ENCODE measurements around the gene TPPP2.

Gene TPPP2

DNA sequence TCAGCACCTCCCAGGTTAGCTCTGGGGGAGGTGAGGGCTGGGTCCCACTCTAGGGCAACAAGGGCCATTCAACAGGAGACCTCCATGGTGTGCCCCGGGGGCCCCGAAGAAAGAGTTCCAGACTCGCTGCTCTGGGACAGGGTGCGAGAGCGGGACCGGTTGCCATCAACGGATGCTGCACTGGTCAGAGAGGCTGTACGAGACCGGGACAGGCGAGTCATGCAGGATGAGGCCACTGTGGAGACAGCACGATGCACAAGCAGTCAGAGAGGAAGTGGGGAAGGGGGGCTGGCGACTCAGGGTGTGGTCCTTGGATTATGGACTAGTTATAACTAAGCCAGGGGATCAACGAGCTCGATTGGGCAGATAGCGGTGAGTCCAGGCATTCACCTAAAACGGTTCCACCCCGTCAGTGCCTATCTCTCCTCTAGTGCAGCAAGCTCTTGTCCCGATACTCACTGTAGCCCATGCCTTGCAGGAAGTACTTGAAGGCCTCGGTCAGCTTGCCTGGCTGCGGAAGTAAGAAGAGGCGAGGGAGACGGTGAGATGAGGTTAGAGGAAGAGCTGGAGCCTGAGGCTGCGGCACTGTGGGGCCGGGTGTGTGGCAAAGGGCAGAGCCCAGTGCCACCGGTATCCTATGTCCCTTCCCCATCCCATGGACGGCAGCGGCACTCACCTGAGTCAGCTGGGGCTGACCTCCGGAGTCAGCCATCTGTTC is 12.3 kb upstream of the TPPP2 start:
- no peak for DNase-seq (ENCODE audit: low read depth)

DNA sequence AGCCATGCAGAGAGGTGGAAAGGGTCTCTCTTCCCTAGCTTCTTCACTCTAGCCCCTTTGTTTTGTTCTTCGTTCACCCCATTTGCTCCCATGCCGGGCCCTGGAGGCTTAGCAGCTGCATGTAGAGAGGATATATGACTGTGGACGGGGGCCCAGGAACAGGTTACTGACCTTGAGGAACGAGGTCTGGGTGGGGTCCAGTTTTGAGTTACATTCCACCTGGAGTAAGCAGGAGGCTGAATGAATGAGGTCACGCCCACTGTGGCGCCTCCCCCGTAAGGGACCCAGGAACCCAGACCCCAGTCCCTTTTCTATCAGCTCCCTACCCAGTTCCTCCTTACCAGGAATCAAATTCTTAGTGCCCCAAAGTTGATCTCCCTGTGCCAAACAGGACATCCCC is 11.7 kb upstream of the TPPP2 start:
- no peak for DNase-seq (ENCODE audit: low read depth)

DNA sequence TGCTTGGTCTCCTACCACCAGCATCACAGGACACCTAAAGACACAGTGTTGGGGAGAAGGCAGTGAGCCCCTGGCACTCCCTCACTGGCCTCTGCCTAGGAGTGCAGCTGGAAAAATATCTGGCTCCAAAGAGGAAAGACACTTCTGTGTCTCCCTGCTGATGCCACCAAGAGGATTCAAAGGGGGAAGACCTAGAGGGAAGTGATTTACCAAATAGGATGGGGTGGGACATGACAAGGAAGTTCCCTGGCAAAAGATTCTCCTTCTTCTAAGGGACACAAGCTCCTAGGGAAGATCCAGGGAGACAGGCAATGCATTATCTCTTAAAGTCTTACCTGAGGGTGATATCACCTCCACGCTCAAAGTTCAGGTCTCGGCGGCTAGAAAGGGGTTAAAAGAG is 11.2 kb upstream of the TPPP2 start:
- no peak for DNase-seq (ENCODE audit: low read depth)

DNA sequence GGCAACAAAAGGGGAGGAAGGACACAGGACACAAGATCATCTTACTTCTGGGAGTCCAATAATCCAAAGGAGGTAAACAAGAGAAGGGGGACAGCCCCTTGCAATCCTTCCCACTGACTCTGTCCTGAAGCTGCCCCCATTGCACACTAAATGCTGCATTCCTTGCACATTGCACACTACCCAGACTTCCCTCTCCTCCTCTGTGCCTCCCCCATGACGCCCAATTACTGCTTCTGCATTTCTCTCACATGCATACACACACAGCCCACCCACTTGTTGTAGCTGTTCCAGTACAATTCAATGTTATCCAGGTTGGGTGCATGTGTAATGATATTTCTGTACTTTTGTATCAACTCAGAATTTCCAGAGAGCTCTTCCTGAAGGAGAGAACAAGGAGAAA is 10.7 kb upstream of the TPPP2 start:
- no peak for DNase-seq (ENCODE audit: low read depth)

DNA sequence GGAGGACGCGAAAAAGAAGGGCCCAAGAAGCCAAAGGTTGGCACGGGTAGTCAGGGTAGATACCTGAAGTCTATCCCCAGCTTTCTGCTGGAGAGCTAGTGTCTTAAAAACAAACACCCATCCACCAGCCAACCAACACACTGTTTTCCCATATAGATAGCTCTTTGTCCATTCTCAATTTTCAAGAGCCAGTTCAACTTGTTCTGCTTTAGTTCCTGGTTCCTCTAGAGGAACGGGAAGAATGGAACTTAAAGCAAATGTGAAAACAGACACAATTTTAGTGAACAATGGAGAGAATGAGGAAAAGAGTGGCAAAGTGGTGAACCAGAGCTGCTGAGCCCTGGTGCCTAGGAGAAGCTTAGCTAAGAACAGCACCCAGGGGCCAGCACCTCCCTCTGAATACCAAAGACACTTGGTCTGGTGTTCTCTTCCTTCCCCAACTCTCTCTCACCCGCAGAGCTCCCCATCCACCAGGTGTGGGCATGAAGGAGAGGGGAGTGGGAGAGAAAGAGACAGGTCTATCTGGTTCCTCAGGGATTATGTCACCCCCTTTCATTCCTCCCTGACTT is 9.0 kb upstream of the TPPP2 start:
- no peak for DNase-seq (ENCODE audit: low read depth)

DNA sequence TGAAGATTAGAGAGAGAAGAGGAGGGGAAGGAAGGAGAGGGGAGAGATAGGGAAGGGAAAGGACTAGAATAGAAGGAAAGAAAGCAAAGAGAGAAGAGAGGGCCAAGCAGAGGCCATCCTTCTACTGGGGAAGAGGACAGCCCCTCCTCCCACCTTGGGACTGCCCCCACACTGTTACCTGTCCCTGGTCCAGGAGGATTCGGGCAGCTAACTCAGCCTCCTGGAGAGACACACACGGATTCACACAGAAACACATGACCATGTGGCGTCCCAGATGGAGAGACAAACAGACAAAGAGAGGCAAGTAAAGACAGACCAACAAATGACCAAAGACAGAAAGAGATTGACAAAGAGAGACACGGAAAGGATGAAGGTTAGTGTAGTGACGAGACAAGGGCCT is 7.3 kb upstream of the TPPP2 start:
- DNase-seq (ENCODE audit: low read depth): no peak

DNA sequence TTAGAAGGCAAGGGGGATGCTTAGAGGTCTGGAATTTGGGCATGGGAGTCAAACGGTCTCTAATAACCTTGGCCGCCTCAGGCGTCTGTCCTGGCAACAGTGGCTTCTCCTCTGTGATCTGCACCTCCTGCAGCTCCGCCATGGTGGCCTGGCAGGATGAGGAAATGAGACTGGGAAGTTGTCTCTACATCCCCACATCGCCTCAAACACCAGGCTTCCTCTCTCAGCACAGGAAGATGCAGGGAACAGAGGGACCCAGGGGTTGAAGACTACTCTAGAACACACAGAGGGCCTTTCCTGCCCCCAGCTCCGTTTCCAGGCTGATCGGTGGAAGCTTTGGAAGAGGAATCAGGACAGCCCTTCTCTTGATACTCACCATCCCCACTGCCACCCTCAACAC is 6.8 kb upstream of the TPPP2 start:
- no peak for DNase-seq (ENCODE audit: low read depth)

DNA sequence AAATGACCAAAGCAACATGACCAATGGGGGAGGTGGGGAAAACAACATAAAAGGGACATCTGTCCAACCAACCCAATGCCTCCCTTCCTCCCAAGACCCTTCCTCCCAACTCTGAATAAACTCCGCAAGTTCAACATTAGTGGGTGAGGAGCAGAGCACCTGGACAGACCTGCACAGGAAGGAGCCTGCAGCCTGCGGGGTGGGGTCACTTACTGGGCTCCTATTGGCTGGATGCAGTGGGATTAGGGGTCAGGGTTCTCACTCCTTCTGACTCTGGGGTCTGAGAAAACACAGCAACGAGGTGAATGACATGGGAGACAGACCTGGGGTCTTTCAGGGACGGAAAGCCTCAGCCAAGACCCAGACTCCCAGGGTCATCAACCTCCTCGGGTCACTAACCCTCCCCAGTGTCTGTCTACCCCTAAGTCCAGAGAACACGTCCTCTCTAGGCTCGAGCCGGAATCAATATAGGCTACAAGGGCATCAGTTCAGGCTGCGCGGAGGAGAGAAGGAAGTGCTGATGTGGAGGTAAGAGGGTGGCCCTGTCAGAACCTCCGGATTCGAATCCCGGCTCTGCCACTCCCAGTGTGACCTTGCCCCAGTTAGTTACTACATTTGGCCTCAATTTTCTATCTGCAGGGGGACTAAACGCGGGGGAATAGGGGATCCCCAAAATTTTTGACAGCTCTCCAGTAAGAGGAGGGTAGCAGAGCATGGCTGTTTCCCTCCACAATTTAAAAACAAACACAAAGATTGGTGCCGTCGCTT is 6.0 kb upstream of the TPPP2 start:
- DNase-seq (ENCODE audit: low read depth): no peak

DNA sequence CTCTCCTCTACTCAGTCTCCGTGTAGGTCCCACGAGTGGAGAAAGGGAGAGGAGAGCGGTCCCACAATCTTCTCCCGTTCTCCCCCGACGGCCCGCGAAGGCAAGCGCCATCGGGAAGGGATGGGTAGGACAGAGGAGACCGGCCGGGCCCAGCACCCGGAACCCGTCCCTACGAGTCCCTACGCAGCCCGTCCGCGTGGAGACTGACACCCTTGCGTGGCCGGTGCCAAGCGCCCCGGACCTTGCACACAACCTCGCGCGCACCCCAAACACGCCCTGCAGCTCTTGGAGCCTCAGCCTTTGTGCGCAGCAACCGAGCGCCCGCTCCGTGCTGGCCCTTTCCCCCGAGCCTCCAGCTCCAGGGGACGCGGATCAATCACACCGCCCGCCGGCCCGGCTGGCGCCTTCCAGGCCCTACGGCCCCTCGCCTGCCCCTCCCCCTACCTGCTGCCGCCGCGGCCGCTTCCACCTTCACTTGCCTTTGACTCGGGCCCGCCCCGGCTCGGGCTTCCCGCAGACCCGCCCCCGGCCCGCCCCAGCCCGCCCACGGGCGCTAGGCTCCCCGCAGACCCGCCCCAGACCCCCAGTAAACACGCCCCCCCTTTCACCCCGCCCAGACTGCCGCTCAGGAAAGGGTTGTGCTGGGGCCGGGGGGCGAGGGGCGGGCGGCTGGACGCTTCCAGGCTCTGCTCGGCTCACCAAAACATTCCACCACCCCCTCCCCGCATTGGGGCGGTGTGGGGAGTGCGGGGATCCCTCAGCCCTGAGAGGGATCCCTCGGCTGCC is 5.2 kb upstream of the TPPP2 start, which contains the start of gene NDRG2:
Gene NDRG2 (minus strand): TSS at position 477 of the 786 bp plus-strand sequence. CDS start 1,746 bp downstream, outside the sequence.
- no peak for DNase-seq (ENCODE audit: low read depth)

DNA sequence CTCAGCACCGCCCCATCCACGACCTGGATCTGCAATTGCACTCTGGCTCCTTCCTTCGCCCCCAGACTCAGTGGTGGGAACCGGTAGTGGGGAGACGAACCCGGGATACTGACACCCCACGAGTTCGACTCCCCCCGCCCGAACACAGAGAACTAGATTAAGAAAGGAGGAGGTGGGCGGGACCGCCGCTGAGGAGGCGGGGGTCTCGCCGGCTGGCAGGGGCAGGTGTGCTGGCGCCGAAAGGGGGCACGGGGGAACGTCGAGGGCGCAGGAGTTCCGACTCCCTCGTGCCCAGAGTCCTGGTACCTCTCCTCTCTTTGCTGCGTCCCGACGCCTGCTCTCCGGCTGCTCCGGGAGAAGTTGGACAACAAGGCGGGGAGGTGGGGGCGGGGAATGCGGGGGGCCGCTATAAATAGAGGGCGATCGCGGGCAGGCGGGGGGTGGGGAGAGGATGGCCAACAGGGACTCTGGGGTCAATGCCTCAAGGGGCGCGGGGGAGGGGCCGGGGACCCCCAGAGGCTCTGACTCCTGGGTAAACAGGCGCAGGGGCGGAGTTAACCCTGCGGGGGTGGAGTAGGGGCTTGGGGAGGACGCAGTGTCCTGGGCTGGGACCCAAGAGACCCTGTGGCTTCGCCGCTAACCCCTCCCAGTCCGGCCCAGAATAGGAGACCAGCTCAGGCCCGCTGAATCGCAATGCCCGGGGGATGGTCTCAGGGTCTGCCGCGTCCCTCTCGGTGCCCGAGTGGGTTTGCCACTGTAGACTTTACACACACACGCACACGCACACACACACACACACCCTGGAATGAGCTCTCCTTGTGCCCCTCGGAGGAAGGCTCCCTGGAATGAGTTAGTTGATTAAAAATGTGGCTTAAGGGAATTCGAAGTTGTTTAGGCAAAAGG is 4.4 kb upstream of the TPPP2 start:
- DNase-seq (ENCODE audit: low read depth): no peak

DNA sequence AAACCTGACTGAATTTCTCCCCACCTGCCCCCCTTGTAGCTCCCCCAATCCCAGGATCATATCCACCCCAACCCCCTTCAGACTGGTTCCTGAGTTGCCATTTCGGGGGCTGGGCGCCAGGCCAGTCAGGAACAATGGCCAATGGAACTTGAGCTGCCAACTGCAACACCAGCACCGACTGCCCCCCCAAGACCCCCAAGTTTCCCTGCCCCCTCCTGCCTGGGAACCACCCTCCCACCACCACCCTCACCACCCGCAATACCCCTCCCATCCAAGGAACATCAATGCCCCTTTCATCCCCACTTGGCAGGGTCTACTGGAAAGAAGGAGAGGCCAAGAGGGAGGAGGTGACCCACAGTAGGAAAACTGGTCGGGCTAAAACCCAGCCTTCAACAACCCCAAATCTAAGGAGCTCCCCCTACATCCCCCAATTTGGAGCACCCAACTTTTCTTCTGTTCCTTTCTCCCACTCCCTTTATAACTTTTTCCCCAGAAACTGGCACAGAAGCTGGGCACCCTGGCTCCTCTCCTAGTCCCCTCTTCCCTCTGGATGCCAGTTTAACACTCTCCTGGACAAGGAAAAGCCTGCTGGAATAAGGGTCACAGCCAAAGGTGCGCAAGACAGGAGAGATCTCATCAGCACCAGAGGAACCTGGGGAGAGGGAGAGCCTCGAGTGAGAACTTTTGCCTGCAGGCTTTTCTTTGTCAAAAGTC is 3.6 kb upstream of the TPPP2 start:
- no peak for DNase-seq (ENCODE audit: low read depth)

DNA sequence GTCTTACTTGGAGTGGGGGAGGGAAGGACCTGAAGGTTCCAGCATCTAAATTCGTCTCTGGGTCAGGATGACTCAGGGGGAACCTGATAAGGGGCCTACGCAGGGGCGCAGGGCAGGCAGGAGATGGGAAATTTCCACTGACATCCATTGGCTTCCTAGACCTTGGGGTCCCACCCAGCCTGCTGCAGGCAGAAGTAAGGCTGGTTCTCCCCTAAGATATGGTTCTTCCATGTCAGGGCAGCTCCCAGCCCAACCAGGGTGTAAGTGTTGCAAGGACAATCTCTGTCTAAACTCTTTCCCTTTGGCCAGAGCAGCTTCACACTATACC is 3.1 kb upstream of the TPPP2 start:
- DNase-seq (ENCODE audit: low read depth): peak; percentile 34

DNA sequence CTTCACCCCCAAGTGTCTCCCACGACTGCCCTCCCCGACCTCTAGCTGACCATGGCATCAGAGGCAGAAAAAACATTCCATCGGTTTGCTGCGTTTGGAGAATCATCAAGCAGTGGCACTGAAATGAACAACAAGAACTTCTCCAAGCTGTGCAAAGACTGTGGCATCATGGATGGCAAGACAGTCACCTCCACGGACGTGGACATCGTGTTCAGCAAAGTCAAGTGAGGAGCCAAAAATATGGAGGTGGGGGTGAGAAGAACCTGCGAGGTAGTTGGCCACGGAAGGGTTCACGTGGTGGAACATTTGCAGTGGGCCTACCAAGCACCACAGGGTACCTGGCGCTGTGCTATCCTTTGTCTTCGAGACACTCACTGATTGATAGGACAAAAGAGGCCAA is 514 bp downstream of the TPPP2 start:
- DNase-seq (ENCODE audit: low read depth): no peak

DNA sequence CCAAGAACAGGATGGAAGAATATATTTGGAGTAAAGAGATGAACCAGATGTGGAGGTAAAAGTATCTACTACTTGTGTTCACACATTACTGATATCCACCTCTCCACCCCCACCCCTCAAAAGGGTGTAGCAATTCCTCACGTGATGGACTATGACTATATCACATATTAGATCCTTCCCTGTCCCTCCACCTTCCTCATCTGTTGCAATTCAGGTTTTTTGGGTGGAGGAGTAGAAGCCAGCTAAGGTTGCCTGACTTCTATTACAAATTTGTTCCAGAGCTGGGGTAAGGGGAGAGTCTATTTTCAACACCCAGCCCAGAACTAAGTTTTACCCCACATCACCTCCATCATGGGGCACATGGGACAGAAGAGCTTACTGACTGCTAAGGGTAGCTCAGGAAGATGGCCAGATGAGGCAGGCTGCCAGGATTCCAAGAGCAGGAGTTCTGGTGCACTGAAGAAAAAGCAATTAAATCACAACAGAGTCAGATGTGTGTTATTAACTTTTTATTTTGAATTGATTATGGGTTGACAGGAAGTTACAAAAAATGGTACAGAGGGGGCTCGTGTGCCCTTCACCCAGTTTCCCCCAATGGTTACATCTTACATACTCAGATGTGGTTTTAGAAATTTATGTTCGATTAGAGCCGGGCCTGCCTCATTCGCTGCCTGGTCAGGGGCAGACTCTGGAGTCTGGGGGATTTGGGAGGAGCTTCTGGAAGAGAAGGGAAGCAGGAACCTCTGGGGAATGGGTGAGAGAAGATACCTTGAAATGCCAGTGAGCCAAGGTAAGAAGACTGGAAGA is 2.5 kb downstream of the TPPP2 start:
- no peak for DNase-seq (ENCODE audit: low read depth)

DNA sequence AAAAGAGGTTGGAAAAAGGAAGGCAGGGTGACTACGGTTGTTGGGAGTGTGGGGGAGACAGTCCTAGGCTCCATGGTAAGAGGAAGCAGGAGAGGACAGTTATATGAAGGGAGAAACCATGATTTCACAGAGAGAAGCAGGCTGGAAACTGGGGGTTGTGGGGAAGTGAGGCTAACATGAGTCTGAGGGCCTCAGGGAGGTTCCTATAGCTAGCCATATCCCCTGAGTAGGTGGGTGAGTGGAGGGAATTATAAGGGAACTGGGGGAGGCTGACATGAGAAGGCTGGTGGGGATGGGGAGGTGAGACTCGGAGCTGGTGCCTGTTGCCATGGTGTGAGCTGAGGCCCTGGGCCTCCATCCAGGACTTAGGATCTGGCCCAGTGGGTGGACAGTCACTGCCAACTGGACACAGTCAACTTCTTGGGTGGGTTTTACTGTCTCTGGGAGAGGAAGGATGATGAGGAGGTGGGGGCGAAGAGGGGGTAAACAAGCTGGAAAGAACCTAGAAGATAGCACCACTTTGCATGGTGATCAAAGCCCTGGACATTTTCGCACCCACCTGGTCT is 3.2 kb downstream of the TPPP2 start:
- DNase-seq (ENCODE audit: low read depth): no peak

DNA sequence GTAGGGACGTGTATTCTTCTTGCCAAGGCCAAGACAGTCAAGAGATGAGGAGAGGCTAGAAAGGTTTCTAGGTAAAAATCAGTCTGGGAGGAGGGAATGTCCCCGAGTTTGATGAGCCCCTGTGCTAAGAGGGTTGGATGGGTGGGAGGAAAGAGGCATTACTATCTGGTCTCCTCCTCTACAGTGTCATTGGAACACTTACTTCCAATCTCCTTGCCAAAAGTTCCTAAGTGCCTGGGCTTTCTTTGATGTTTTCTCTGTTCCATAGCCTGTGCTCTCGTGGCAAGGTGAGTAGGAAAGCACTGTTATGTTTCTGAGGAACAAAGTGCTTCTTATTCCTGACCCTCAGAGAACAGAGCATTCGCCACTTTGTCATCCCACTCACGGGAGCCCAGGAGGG is 4.7 kb downstream of the TPPP2 start, which contains the start of gene RNASE13:
Gene RNASE13 (minus strand): TSS at position 101 of the 400 bp plus-strand sequence. CDS start 519 bp downstream, outside the sequence.
- no peak for DNase-seq (ENCODE audit: low read depth)

DNA sequence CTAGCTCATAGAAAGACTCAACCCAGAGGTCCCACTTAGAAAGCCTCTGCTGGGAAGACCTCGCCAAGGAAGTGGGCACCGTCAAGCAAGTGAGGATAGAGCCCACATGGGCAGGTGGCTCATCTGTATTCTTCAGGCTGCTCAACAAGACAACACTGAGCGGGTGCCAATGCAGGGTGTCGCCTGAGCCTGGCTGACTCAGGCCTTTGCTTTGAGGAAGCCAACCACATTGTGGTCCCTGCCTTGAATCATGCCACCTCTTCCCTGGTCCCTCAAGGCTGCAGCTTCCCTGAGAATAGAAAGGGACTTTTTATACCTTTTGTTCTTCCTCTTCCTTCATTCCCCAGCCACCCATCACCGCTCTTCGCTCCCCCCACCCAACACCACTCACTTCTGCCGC is 6.7 kb downstream of the TPPP2 start:
- DNase-seq (ENCODE audit: low read depth): no peak

DNA sequence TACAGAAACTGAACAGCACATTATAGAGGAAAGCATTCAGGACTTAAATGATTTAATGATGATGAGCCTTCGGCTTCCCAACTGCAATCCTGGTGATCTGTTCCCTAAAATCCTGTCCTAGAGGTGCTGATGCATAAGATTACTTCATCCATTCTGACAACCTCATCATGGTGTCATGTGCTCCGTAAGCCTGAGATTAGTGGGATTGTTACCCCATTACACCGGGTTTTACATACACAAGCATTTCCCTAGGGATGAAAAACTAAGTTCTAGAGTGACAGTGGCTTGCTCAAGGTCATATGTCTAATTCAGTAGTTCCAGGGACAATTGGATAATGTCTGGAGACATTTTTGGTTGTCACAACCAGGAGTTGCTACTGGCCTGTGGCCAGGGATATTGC is 7.1 kb downstream of the TPPP2 start:
- DNase-seq (ENCODE audit: low read depth): no peak

Measured in amniotic epithelial cell (primary cell).